ENCODE data around the gene SHISA7. TPM values are rescaled to one million over a fixed set of nuclear protein-coding genes. Genes with fewer than 3 reads are reported as not detected.

Gene SHISA7
- total and polyA plus RNA-seq, 5 donors from 2014 or later, result not detected

- no peak within 1 kb of the TSS for H3K27ac ChIP-seq (ENCODE audit: insufficient read depth, low read length, poor library complexity, severe bottlenecking)
- ATAC-seq (ENCODE audit: low read depth in 2 of 2) (no peak), DNase-seq (no peak)
- Mint-ChIP-seq H3K27ac (peak within 1 kb of the TSS in 2 of 3 donors; percentile 31 to 87), H3K27me3 (no peaks in the 10 kb centered on the region), H3K36me3 (no peaks in the 10 kb centered on the region), H3K9me3 (no peaks in the 10 kb centered on the region), H3K4me3 (peak within 1 kb of the TSS in 3 of 4 donors; percentile 39 to 93 (median 56)), H3K4me1 (peaks cover 0 to 8% (median 3%) of the 10 kb centered on the region in 4 donors)
- no peaks in the 10 kb centered on the region for H3K9me3 ChIP-seq (ENCODE audit: control insufficient read depth in 2 of 2, low read length in 2 of 2)
- peaks cover 21% of the 10 kb centered on the region for H3K4me1 ChIP-seq (ENCODE audit: control insufficient read depth, insufficient read depth, low read length, poor library complexity, severe bottlenecking)
- H3K27me3 ChIP-seq (ENCODE audit: control insufficient read depth, insufficient read depth, low read length), result no peaks in the 10 kb centered on the region
- no peak within 1 kb of the TSS for H3K4me3 ChIP-seq (ENCODE audit: low read depth, low read length)
- H3K36me3 ChIP-seq (ENCODE audit: control insufficient read depth, insufficient read depth, low read length), result no peaks in the 10 kb centered on the region
These were observed 45.0 kb upstream of the SHISA7 start, which contains the start of gene SSC5D for GRCh38 chr19:55487924-55488687. TSS of gene SSC5D (plus strand) at chr19:55488436. CDS start at chr19:55488590, 154 bp downstream.

DNA sequence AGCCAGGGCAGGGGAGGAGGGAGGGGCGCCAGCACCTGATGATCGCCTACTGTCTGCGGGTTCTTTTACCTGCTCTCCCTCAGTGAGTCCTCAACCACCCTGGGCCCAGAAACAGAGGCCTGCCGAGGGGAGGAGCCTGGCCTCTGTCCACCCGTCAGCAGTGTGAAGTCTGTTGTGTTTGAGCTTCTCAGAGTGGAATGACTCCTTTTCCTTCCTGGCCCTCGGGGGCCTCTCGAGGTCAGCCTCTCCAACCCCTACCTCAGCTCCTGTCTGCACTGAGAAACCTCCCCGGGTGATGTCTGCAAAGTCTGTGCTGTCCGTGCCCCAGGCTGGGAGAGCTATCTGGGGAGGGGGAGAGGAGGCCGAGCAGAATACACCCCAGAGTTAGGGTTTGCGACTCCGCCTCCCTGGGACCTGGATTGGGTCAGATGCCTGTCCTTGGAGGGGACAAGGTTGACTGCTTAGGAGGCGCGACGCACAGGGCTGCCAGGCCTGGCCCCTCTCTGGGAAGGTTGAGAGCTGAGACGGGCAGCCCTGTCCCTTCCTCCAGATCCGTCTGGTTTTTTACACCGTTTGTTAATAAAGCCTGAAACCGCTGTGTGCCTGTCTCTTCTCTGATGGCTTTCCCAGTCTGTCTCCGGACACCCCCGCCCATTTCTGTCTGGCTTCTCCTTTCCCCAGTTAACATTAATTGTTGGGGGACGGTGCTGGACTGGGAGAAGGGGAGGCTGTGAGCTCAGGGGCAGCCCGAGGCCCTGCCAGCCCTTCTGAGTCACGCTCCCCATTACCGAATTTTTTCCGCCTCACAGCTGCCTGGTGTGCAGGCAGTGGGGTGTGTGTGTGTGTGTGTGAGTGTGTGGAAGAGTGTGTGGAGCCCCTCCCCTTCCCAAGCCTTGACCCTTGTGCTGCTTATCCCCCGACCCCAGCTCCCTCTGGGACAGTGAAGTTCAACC is 44.1 kb upstream of the SHISA7 start:
- peak overlapping the region in 2 of 3 donors; percentile 31 to 87 for H3K27ac Mint-ChIP-seq
- H3K27me3 Mint-ChIP-seq, result no peaks in the 10 kb centered on the region
- peak in 1 of 3 donors; percentile 18 for DNase-seq
- H3K36me3 ChIP-seq (ENCODE audit: control insufficient read depth, insufficient read depth, low read length), result no peaks in the 10 kb centered on the region
- H3K4me3 Mint-ChIP-seq, result peak overlapping the region; percentile 39 to 74 (median 51)
- no peak overlapping the region for H3K4me3 ChIP-seq (ENCODE audit: low read depth, low read length)
- H3K4me1 Mint-ChIP-seq, result peaks cover 0 to 8% (median 3%) of the 10 kb centered on the region in 4 donors
- H3K36me3 Mint-ChIP-seq, result no peaks in the 10 kb centered on the region
- no peak overlapping the region for H3K27ac ChIP-seq (ENCODE audit: insufficient read depth, low read length, poor library complexity, severe bottlenecking)
- H3K9me3 ChIP-seq (ENCODE audit: control insufficient read depth in 2 of 2, low read length in 2 of 2), result no peaks in the 10 kb centered on the region
- no peaks in the 10 kb centered on the region for H3K27me3 ChIP-seq (ENCODE audit: control insufficient read depth, insufficient read depth, low read length)
- peaks cover 21% of the 10 kb centered on the region for H3K4me1 ChIP-seq (ENCODE audit: control insufficient read depth, insufficient read depth, low read length, poor library complexity, severe bottlenecking)
- ATAC-seq (ENCODE audit: low read depth in 2 of 2), result peak in 1 of 2 donors; percentile 14
- H3K9me3 Mint-ChIP-seq, result no peaks in the 10 kb centered on the region

GRCh38 chr19:55486043-55486970 is 43.2 kb upstream of the SHISA7 start:
- H3K9me3 ChIP-seq (ENCODE audit: control insufficient read depth in 2 of 2, low read length in 2 of 2), result no peaks in the 10 kb centered on the region
- ATAC-seq (ENCODE audit: low read depth in 2 of 2) (no peak), DNase-seq (no peak)
- Mint-ChIP-seq H3K27ac (peak overlapping the region; percentile 38 to 92 (median 91)), H3K4me3 (peak overlapping the region; percentile 67 to 90 (median 85)), H3K4me1 (peaks cover 0 to 8% (median 3%) of the 10 kb centered on the region in 4 donors), H3K36me3 (no peaks in the 10 kb centered on the region), H3K9me3 (no peaks in the 10 kb centered on the region), H3K27me3 (no peaks in the 10 kb centered on the region)
- H3K27me3 ChIP-seq (ENCODE audit: control insufficient read depth, insufficient read depth, low read length), result no peaks in the 10 kb centered on the region
- H3K27ac ChIP-seq (ENCODE audit: insufficient read depth, low read length, poor library complexity, severe bottlenecking), result no peak overlapping the region
- no peaks in the 10 kb centered on the region for H3K36me3 ChIP-seq (ENCODE audit: control insufficient read depth, insufficient read depth, low read length)
- H3K4me1 ChIP-seq (ENCODE audit: control insufficient read depth, insufficient read depth, low read length, poor library complexity, severe bottlenecking), result peaks cover 21% of the 10 kb centered on the region
- no peak overlapping the region for H3K4me3 ChIP-seq (ENCODE audit: low read depth, low read length)

DNA sequence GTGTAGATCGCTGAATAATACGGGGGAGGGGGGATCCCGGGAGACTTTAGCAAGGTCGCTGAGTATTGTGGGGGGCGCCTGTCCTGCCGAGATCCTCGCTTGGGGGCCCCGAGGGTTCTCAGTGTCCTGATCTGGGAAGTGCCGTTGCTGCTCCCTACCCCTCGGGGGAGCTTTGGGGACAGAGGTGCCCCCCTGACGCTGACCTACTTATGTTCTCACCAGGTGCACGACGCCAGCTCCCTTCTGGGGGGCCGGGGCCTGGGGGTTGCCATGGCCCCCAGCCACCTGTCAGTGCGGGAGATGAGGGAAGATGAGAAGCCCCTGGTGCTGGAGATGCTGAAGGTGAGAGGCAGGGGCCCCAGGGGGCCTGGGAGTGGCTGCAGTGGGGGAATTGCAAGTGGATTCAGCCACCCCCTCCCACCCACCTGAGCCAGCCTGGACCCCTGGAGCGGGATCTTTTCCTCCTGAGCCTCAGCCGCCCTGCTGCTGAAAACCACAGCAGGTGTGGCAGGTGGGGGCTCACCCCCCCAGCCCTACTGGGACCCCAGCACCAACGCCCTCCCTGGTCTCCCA is 42.4 kb upstream of the SHISA7 start:
- no peak for ATAC-seq (ENCODE audit: low read depth in 2 of 2)
- no peaks in the 10 kb centered on the region for H3K9me3 Mint-ChIP-seq
- peak overlapping the region; percentile 82 to 90 (median 86) for H3K4me3 Mint-ChIP-seq

DNA sequence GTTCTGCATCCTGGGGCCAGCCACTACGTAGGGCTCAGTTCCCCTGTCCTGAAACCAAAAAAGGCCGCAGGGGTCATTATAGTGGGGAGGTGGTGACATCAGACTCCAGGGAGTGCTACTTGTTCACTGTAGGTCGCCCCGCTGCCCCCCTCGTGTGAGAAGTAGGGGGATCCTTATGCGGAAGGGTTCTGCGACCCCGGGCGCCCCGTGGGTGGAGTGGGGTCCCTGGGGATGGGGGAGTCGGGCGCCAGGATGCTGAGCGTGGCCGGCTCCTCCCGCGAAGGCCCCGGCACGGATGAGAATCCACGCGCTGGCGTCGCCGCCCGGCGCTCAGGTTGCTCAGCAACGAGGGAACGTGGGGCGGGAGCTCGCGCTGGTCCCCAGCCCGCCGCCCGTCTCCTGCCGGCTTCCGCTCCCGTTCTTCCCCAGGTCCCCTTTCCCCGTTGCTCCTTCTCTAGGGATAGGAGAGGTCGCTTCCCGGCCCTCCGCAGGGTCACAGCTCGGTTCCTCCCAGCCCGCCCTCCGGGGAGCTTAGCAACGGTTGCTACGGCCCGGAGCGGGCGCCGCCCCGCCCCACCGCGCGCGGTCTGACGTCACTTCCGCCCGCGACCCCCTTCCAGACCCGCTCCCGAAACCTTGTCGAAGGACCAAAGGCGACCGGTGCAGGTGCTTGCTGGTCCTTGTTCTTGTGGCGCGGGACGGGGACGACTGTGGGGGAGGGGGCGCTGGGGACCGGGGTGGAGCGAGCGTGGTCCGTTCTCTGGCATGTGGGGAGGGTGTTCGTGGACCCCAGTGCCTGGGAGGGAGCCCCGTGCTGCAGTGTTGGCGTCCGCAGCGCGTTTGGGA is 41.7 kb upstream of the SHISA7 start, which contains the start of gene NAT14:
Gene NAT14, plus strand, starts transcription at position 596 of the 846 bp plus-strand sequence. CDS start 521 bp downstream, outside the sequence.
- Mint-ChIP-seq H3K9me3 (no peaks in the 10 kb centered on the region), H3K27me3 (no peaks in the 10 kb centered on the region), H3K4me1 (peaks cover 0 to 14% (median 5%) of the 10 kb centered on the region in 4 donors), H3K27ac (peak within 1 kb of the TSS; percentile 56 to 92 (median 91)), H3K36me3 (peaks cover 2% of the 10 kb centered on the region), H3K4me3 (peak within 1 kb of the TSS; percentile 82 to 90 (median 86))
- ATAC-seq (ENCODE audit: low read depth in 2 of 2), result peak; percentile 67 to 68
- H3K4me1 ChIP-seq (ENCODE audit: control insufficient read depth, insufficient read depth, low read length, poor library complexity, severe bottlenecking), result peaks cover 21% of the 10 kb centered on the region
- H3K27me3 ChIP-seq (ENCODE audit: control insufficient read depth, insufficient read depth, low read length), result no peaks in the 10 kb centered on the region
- peak; percentile 63 to 71 (median 66) for DNase-seq
- peak within 1 kb of the TSS; percentile 76 for H3K27ac ChIP-seq (ENCODE audit: insufficient read depth, low read length, poor library complexity, severe bottlenecking)
- H3K36me3 ChIP-seq (ENCODE audit: control insufficient read depth, insufficient read depth, low read length), result no peaks in the 10 kb centered on the region
- no peak within 1 kb of the TSS for H3K4me3 ChIP-seq (ENCODE audit: low read depth, low read length)
- H3K9me3 ChIP-seq (ENCODE audit: control insufficient read depth in 2 of 2, low read length in 2 of 2), result no peaks in the 10 kb centered on the region

More for the DNA sequence above, 42.4 kb upstream of the SHISA7 start:
- H3K4me3 ChIP-seq (ENCODE audit: low read depth, low read length), result no peak overlapping the region
- peak overlapping the region; percentile 76 for H3K27ac ChIP-seq (ENCODE audit: insufficient read depth, low read length, poor library complexity, severe bottlenecking)
- H3K9me3 ChIP-seq (ENCODE audit: control insufficient read depth in 2 of 2, low read length in 2 of 2), result no peaks in the 10 kb centered on the region
- no peaks in the 10 kb centered on the region for H3K36me3 ChIP-seq (ENCODE audit: control insufficient read depth, insufficient read depth, low read length)
- no peaks in the 10 kb centered on the region for H3K27me3 ChIP-seq (ENCODE audit: control insufficient read depth, insufficient read depth, low read length)
- H3K27ac Mint-ChIP-seq, result peak overlapping the region; percentile 56 to 92 (median 91)
- no peak for DNase-seq
- no peaks in the 10 kb centered on the region for H3K27me3 Mint-ChIP-seq
- H3K4me1 ChIP-seq (ENCODE audit: control insufficient read depth, insufficient read depth, low read length, poor library complexity, severe bottlenecking), result peaks cover 21% of the 10 kb centered on the region
- H3K4me1 Mint-ChIP-seq, result peaks cover 0 to 10% (median 3%) of the 10 kb centered on the region in 4 donors
- H3K36me3 Mint-ChIP-seq, result no peaks in the 10 kb centered on the region

DNA sequence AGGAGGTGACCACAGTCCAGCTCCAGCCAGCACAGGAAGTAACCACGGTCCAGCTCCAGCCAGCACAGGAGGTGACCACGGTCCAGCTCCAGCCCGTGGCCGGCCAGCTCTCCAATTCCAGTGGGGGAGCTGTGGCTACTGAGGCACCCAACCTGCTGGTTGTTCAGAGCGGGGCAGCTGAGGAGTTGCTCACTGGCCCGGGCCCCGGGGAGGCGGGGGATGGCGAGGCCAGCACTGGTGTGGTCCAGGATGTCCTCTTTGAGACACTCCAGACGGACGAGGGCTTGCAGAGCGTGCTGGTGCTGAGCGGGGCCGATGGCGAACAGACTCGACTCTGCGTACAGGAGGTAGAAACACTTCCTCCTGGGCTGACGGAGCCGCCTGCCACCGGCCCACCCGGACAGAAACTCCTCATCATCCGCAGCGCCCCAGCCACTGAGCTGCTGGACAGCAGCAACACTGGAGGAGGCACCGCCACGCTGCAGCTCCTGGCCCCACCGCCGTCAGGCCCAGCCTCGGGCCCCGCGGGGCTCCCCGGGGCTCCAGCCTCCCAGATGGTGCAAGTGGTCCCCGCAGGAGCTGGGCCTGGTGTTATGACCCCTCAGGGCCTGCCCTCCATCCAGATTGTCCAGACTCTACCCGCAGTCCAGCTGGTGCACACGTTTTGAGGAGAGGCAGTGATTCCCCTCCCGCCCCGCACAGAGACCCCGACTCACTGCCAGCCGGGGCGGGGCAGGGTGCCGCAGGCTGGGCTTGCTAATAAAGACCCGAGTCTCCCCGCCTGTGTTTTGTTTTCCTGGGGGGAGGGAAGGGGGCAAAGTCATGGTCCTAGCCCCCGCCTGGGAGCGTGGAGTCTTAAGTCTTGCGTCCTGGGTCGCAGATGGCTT is 40.8 kb upstream of the SHISA7 start:
- Histone ChIP-seq H3K4me3 (ENCODE audit: low read depth, low read length) (no peak overlapping the region), H3K27me3 (ENCODE audit: control insufficient read depth, insufficient read depth, low read length) (no peaks in the 10 kb centered on the region), H3K9me3 (ENCODE audit: control insufficient read depth in 2 of 2, low read length in 2 of 2) (no peaks in the 10 kb centered on the region), H3K4me1 (ENCODE audit: control insufficient read depth, insufficient read depth, low read length, poor library complexity, severe bottlenecking) (peaks cover 21% of the 10 kb centered on the region), H3K36me3 (ENCODE audit: control insufficient read depth, insufficient read depth, low read length) (no peaks in the 10 kb centered on the region), H3K27ac (ENCODE audit: insufficient read depth, low read length, poor library complexity, severe bottlenecking) (peak overlapping the region; percentile 76)
- Mint-ChIP-seq H3K36me3 (peaks cover 5% of the 10 kb centered on the region), H3K9me3 (no peaks in the 10 kb centered on the region), H3K27ac (no peak overlapping the region), H3K4me3 (peak overlapping the region; percentile 48 to 88 (median 77)), H3K4me1 (peaks cover 0 to 22% (median 11%) of the 10 kb centered on the region in 4 donors), H3K27me3 (no peaks in the 10 kb centered on the region)
- no peak for DNase-seq
- ATAC-seq (ENCODE audit: low read depth in 2 of 2), result no peak
